SK-N-SH treated with all-trans-retinoic acid at 6 μM for 48 hours (cell line): ENCODE measurements around the gene PGP.

ENCODE experiments used
- ATAC-seq: fragments of 200-7000 bp; cut with Tn5 transposase; 3 replicates; pipeline ENCODE4 v1.9.1; 2020; ENCODE audit warnings: mild to moderate bottlenecking, moderate library complexity
- ARNTL ChIP-seq: fragments of 450-650 bp; formaldehyde crosslinking; IDR thresholded peaks from 2 replicates; pipeline ENCODE4 v1.5.0; 2020; ENCODE audit warnings: low read depth, mild to moderate bottlenecking, moderate library complexity, borderline replicate concordance
- BACH2 ChIP-seq: fragments of 250-450 bp; sonication (Bioruptor Pico); IDR thresholded peaks from 2 replicates; pipeline ENCODE4 v1.9.0; 2021; ENCODE audit warnings: mild to moderate bottlenecking, borderline replicate concordance
- CREB5 ChIP-seq: fragments of 250-450 bp; sonication (Bioruptor Pico); IDR thresholded peaks from 2 replicates; pipeline ENCODE4 v1.5.1; 2020; ENCODE audit warnings: low read depth, mild to moderate bottlenecking, moderate library complexity
- CSDC2 ChIP-seq: fragments of 250-450 bp; sonication (Bioruptor Pico); IDR thresholded peaks from 2 replicates; pipeline ENCODE4 v1.5.0; 2020; ENCODE audit warnings: mild to moderate bottlenecking, moderate library complexity
- CSRNP3 ChIP-seq: fragments of 250-450 bp; sonication (Bioruptor Pico); IDR thresholded peaks from 2 replicates; pipeline ENCODE4 v1.5.1; 2021; ENCODE audit warnings: mild to moderate bottlenecking, moderate library complexity
- ESRRG ChIP-seq: fragments of 250-450 bp; sonication (Bioruptor Pico); IDR thresholded peaks from 2 replicates; pipeline ENCODE4 v1.6.1; 2021; ENCODE audit warnings: mild to moderate bottlenecking
- GLIS3 ChIP-seq: fragments of 250-450 bp; sonication (Bioruptor Pico); IDR thresholded peaks from 2 replicates; pipeline ENCODE4 v1.5.0; 2020; ENCODE audit warnings: mild to moderate bottlenecking, moderate library complexity
- ISL1 ChIP-seq: fragments of 250-450 bp; sonication (Bioruptor Pico); IDR thresholded peaks from 2 replicates; pipeline ENCODE4 v2.1.2; 2022; ENCODE audit warnings: mild to moderate bottlenecking, moderate library complexity
- OSR1 ChIP-seq: fragments of 250-450 bp; sonication (Bioruptor Pico); IDR thresholded peaks from 2 replicates; pipeline ENCODE4 v1.8.0; 2022; ENCODE audit warnings: moderate library complexity, mild to moderate bottlenecking, inconsistent platforms
- POU6F1 ChIP-seq: fragments of 250-450 bp; sonication (Bioruptor Pico); IDR thresholded peaks from 2 replicates; pipeline ENCODE4 v1.8.0; 2021; ENCODE audit warnings: low read depth, mild to moderate bottlenecking, moderate library complexity, borderline replicate concordance
- PPARA ChIP-seq: fragments of 250-450 bp; sonication (Bioruptor Pico); IDR thresholded peaks from 2 replicates; pipeline ENCODE4 v1.5.0; 2020; ENCODE audit warnings: mild to moderate bottlenecking, borderline replicate concordance
- RARB ChIP-seq: fragments of 250-450 bp; sonication (Bioruptor Pico); IDR thresholded peaks from 2 replicates; pipeline ENCODE4 v1.8.0; 2021; ENCODE audit warnings: mild to moderate bottlenecking, moderate library complexity
- SNAI2 ChIP-seq: fragments of 250-450 bp; sonication (Bioruptor Pico); IDR thresholded peaks from 2 replicates; pipeline ENCODE4 v1.5.0; 2020; ENCODE audit warnings: mild to moderate bottlenecking, moderate library complexity
- TCF4 ChIP-seq: fragments of 250-450 bp; sonication (Bioruptor Pico); IDR thresholded peaks from 2 replicates; pipeline ENCODE4 v1.8.0; 2021; ENCODE audit warnings: mild to moderate bottlenecking, moderate library complexity, borderline replicate concordance
- TOX ChIP-seq: fragments of 250-450 bp; sonication (Bioruptor Pico); IDR thresholded peaks from 2 replicates; pipeline ENCODE4 v1.8.0; 2021; ENCODE audit warnings: mild to moderate bottlenecking, moderate library complexity, borderline replicate concordance
- TSHZ2 ChIP-seq: fragments of 250-450 bp; sonication (Bioruptor Pico); IDR thresholded peaks from 2 replicates; pipeline ENCODE4 v1.5.0; 2020; ENCODE audit warnings: mild to moderate bottlenecking, moderate library complexity
- ZC3H10 ChIP-seq: fragments of 250-450 bp; sonication (Bioruptor Pico); IDR thresholded peaks from 2 replicates; pipeline ENCODE4 v1.5.1; 2021; ENCODE audit warnings: mild to moderate bottlenecking, moderate library complexity
- ZFP3 ChIP-seq: fragments of 250-450 bp; sonication (Bioruptor Pico); IDR thresholded peaks from 2 replicates; pipeline ENCODE4 v1.5.0; 2020; ENCODE audit warnings: mild to moderate bottlenecking, moderate library complexity
- ZFP30 ChIP-seq: fragments of 450-650 bp; formaldehyde crosslinking; IDR thresholded peaks from 2 replicates; pipeline ENCODE4 v1.5.0; 2022; ENCODE audit warnings: mild to moderate bottlenecking, moderate library complexity
- ZNF565 ChIP-seq: fragments of 450-650 bp; formaldehyde crosslinking; conservative IDR thresholded peaks from 2 replicates; pipeline ENCODE4 v1.5.0; 2020; ENCODE audit warnings: low read depth, mild to moderate bottlenecking, moderate library complexity
- ZNF70 ChIP-seq: fragments of 450-650 bp; formaldehyde crosslinking; IDR thresholded peaks from 2 replicates; pipeline ENCODE4 v1.5.0; 2020; ENCODE audit warnings: mild to moderate bottlenecking, moderate library complexity
- ZNF8 ChIP-seq: fragments of 450-650 bp; formaldehyde crosslinking; IDR thresholded peaks from 2 replicates; pipeline ENCODE4 v1.5.0; 2020; ENCODE audit warnings: mild to moderate bottlenecking, moderate library complexity
- TF ChIP-seq, protein P1 (sequence below): fragments of 250-450 bp; sonication (Bioruptor Pico); IDR thresholded peaks from 2 replicates; pipeline ENCODE4 v1.8.0; 2020; ENCODE audit warnings: mild to moderate bottlenecking, moderate library complexity, borderline replicate concordance

PGP gene

DNA sequence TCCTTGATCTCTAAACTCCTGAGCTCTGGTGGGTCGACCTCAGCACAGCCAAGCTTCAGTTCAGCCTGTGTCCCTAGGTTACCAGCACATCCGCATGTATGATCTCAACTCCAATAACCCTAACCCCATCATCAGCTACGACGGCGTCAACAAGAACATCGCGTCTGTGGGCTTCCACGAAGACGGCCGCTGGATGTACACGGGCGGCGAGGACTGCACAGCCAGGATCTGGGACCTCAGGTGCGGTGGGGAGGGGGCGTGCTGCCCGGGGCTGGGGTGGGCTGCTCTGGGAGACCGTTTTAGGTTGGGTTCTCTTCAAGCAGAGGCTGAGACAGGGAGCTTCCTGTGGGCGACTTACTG, 8.2 kb downstream of the PGP start:
- no peak for TF ChIP-seq GLIS3 (CRISPR knock-in tag)
- no peak for TF ChIP-seq CSRNP3 (CRISPR knock-in tag)
- no peak for TF ChIP-seq ZNF70 (CRISPR knock-in tag)
- TF ChIP-seq ZNF8 (CRISPR knock-in tag): no peak
- no peak for TF ChIP-seq ZNF565 (CRISPR knock-in tag)
- TF ChIP-seq OSR1 (CRISPR knock-in tag): no peak
- no peak for TF ChIP-seq CSDC2
- TF ChIP-seq POU6F1 (CRISPR knock-in tag): no peak
- no peak for TF ChIP-seq ISL1
- no peak for TF ChIP-seq BACH2 (CRISPR knock-in tag)
- TF ChIP-seq ZFP3 (CRISPR knock-in tag): no peak
- no peak for TF ChIP-seq PPARA
- TF ChIP-seq ZC3H10 (CRISPR knock-in tag): no peak
- TF ChIP-seq TSHZ2 (CRISPR knock-in tag): no peak
- no peak for TF ChIP-seq SNAI2
- TF ChIP-seq RARB: no peak
- TF ChIP-seq TOX (CRISPR knock-in tag): no peak
- no peak for TF ChIP-seq ARNTL (CRISPR knock-in tag)
- TF ChIP-seq TCF4 (CRISPR knock-in tag): no peak
- ATAC-seq: no peak

DNA sequence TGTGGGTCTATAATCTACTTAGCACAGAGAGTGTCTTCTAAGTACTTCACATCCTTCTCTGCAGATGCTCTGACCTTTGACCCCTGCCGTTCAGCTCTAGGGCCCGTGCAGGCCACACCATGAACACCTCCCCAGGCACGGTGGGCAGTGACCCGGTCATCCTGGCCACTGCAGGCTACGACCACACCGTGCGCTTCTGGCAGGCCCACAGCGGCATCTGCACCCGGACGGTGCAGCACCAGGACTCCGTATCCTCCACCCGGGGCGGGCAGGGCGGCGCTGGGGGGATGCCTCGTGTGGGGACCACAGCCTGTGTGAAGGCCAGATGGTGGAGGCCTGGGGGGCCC, 8.7 kb downstream of the PGP start:
- no peak for TF ChIP-seq ZNF8 (CRISPR knock-in tag)
- TF ChIP-seq CREB5 (CRISPR knock-in tag): no peak
- no peak for TF ChIP-seq ZFP30
- no peak for TF ChIP-seq ESRRG
- no peak for TF ChIP-seq RARB
- no peak for TF ChIP-seq ZNF565 (CRISPR knock-in tag)
- TF ChIP-seq TOX (CRISPR knock-in tag): no peak
- no peak for TF ChIP-seq OSR1 (CRISPR knock-in tag)
- no peak for TF ChIP-seq CSDC2
- no peak for TF ChIP-seq ISL1
- peak; percentile 49 for ATAC-seq

GRCh38 chr16:2205104-2205966, 9.3 kb downstream of the PGP start, which contains the start of gene MLST8:
MLST8 (plus strand) TSS chr16:2205454; CDS start chr16:2206086, 632 bp downstream.
- peak; percentile 75 for ATAC-seq
- no peak for TF ChIP-seq CSDC2
- TF ChIP-seq, protein P1, sequence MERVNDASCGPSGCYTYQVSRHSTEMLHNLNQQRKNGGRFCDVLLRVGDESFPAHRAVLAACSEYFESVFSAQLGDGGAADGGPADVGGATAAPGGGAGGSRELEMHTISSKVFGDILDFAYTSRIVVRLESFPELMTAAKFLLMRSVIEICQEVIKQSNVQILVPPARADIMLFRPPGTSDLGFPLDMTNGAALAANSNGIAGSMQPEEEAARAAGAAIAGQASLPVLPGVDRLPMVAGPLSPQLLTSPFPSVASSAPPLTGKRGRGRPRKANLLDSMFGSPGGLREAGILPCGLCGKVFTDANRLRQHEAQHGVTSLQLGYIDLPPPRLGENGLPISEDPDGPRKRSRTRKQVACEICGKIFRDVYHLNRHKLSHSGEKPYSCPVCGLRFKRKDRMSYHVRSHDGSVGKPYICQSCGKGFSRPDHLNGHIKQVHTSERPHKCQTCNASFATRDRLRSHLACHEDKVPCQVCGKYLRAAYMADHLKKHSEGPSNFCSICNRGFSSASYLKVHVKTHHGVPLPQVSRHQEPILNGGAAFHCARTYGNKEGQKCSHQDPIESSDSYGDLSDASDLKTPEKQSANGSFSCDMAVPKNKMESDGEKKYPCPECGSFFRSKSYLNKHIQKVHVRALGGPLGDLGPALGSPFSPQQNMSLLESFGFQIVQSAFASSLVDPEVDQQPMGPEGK (CRISPR knock-in tag): 0 out of 2 replicates have a peak, but pooled peaks have one; percentile 37
